ENCODE measurements around the gene STK11IP.

The STK11IP gene

GRCh38 chr2:219567791-219568361 is 29.8 kb upstream of the STK11IP start:
- Mint-ChIP-seq H3K4me3 (no peak overlapping the region), H3K9me3 (no peaks in the 10 kb centered on the region), H3K4me1 (no peaks in the 10 kb centered on the region), H3K36me3 (ENCODE audit: insufficient read depth) (peaks cover 3% of the 10 kb centered on the region), H3K27me3 (peaks cover 82% of the 10 kb centered on the region), H3K27ac (ENCODE audit: low read depth) (no peak overlapping the region)
- DNase-seq (ENCODE audit: low spot score in 2 of 2) (no peak), ATAC-seq (replicated peaks; ENCODE audit: extremely low read depth, poor library complexity, severe bottlenecking) (no peak)

- peaks cover 81% of the 10 kb centered on the region for H3K27me3 Mint-ChIP-seq
Observed at GRCh38 chr2:219569041-219569440, 28.6 kb upstream of the STK11IP start.

GRCh38 chr2:219569635-219570034 is 28.0 kb upstream of the STK11IP start:
- Mint-ChIP-seq H3K9me3 (no peaks in the 10 kb centered on the region), H3K27ac (ENCODE audit: low read depth) (no peak overlapping the region), H3K27me3 (peaks cover 77% of the 10 kb centered on the region), H3K4me1 (no peaks in the 10 kb centered on the region), H3K36me3 (ENCODE audit: insufficient read depth) (no peaks in the 10 kb centered on the region), H3K4me3 (peak overlapping the region; percentile 36)
- DNase-seq (ENCODE audit: low spot score in 2 of 2) (no peak), ATAC-seq (replicated peaks; ENCODE audit: extremely low read depth, poor library complexity, severe bottlenecking) (no peak)

More at GRCh38 chr2:219569041-219569440, 28.6 kb upstream of the STK11IP start:
- ATAC-seq (replicated peaks; ENCODE audit: extremely low read depth, poor library complexity, severe bottlenecking) (no peak), DNase-seq (ENCODE audit: low spot score in 2 of 2) (no peak)
- H3K36me3 Mint-ChIP-seq (ENCODE audit: insufficient read depth), result no peaks in the 10 kb centered on the region
- no peak overlapping the region for H3K27ac Mint-ChIP-seq (ENCODE audit: low read depth)
- H3K4me3 Mint-ChIP-seq, result no peak overlapping the region
- H3K4me1 Mint-ChIP-seq, result no peaks in the 10 kb centered on the region
- H3K9me3 Mint-ChIP-seq, result no peaks in the 10 kb centered on the region

GRCh38 chr2:219570194-219570923 is 27.3 kb upstream of the STK11IP start:
- DNase-seq (ENCODE audit: low spot score in 2 of 2), result no peak
- peak; percentile 17 for ATAC-seq (replicated peaks; ENCODE audit: extremely low read depth, poor library complexity, severe bottlenecking)
- Mint-ChIP-seq H3K27ac (ENCODE audit: low read depth) (no peak overlapping the region), H3K4me1 (no peaks in the 10 kb centered on the region), H3K4me3 (peak overlapping the region; percentile 36), H3K9me3 (no peaks in the 10 kb centered on the region), H3K27me3 (peaks cover 77% of the 10 kb centered on the region), H3K36me3 (ENCODE audit: insufficient read depth) (no peaks in the 10 kb centered on the region)

GRCh38 chr2:219570924-219571310 is 26.7 kb upstream of the STK11IP start:
- Mint-ChIP-seq H3K4me3 (peak overlapping the region; percentile 36), H3K27ac (ENCODE audit: low read depth) (no peak overlapping the region), H3K9me3 (no peaks in the 10 kb centered on the region), H3K27me3 (peaks cover 77% of the 10 kb centered on the region), H3K36me3 (ENCODE audit: insufficient read depth) (no peaks in the 10 kb centered on the region), H3K4me1 (no peaks in the 10 kb centered on the region)
- ATAC-seq (replicated peaks; ENCODE audit: extremely low read depth, poor library complexity, severe bottlenecking) (no peak), DNase-seq (ENCODE audit: low spot score in 2 of 2) (no peak)

GRCh38 chr2:219571311-219572236 is 26.1 kb upstream of the STK11IP start, which contains the start of gene OBSL1:
Gene OBSL1 (minus strand): TSS chr2:219571539. CDS start chr2:219571232, 307 bp downstream.
- Mint-ChIP-seq H3K9me3 (no peaks in the 10 kb centered on the region), H3K4me1 (no peaks in the 10 kb centered on the region), H3K27me3 (peaks cover 77% of the 10 kb centered on the region), H3K4me3 (peak within 1 kb of the TSS; percentile 36), H3K27ac (ENCODE audit: low read depth) (no peak within 1 kb of the TSS), H3K36me3 (ENCODE audit: insufficient read depth) (no peaks in the 10 kb centered on the region)
- DNase-seq (ENCODE audit: low spot score in 2 of 2) (no peak), ATAC-seq (replicated peaks; ENCODE audit: extremely low read depth, poor library complexity, severe bottlenecking) (no peak)

- ATAC-seq (replicated peaks; ENCODE audit: extremely low read depth, poor library complexity, severe bottlenecking), result no peak
- peaks cover 81% of the 10 kb centered on the region for H3K27me3 Mint-ChIP-seq
- H3K27ac Mint-ChIP-seq (ENCODE audit: low read depth), result no peak within 1 kb of the TSS
- H3K9me3 Mint-ChIP-seq, result no peaks in the 10 kb centered on the region
- no peak for DNase-seq (ENCODE audit: low spot score in 2 of 2)
- no peaks in the 10 kb centered on the region for H3K4me1 Mint-ChIP-seq
- H3K4me3 Mint-ChIP-seq, result peak within 1 kb of the TSS; percentile 36
- H3K36me3 Mint-ChIP-seq (ENCODE audit: insufficient read depth), result no peaks in the 10 kb centered on the region
Observed at GRCh38 chr2:219572237-219573001, 25.2 kb upstream of the STK11IP start, which contains the start of gene INHA. Gene INHA (plus strand): TSS chr2:219572310. CDS start chr2:219572375, 65 bp downstream.

GRCh38 chr2:219573166-219573565 is 24.5 kb upstream of the STK11IP start:
- ATAC-seq (replicated peaks; ENCODE audit: extremely low read depth, poor library complexity, severe bottlenecking) (no peak), DNase-seq (ENCODE audit: low spot score in 2 of 2) (no peak)
- Mint-ChIP-seq H3K9me3 (no peaks in the 10 kb centered on the region), H3K36me3 (ENCODE audit: insufficient read depth) (no peaks in the 10 kb centered on the region), H3K4me3 (no peak overlapping the region), H3K4me1 (no peaks in the 10 kb centered on the region), H3K27ac (ENCODE audit: low read depth) (no peak overlapping the region), H3K27me3 (peaks cover 78% of the 10 kb centered on the region)

GRCh38 chr2:219574484-219575311 is 23.0 kb upstream of the STK11IP start:
- Mint-ChIP-seq H3K27ac (ENCODE audit: low read depth) (no peak overlapping the region), H3K4me1 (no peaks in the 10 kb centered on the region), H3K4me3 (no peak overlapping the region), H3K36me3 (ENCODE audit: insufficient read depth) (no peaks in the 10 kb centered on the region), H3K27me3 (peaks cover 65% of the 10 kb centered on the region), H3K9me3 (no peaks in the 10 kb centered on the region)
- no peak for DNase-seq (ENCODE audit: low spot score in 2 of 2)
- ATAC-seq (replicated peaks; ENCODE audit: extremely low read depth, poor library complexity, severe bottlenecking), result no peak

- Mint-ChIP-seq H3K4me3 (no peak overlapping the region), H3K9me3 (no peaks in the 10 kb centered on the region), H3K27ac (ENCODE audit: low read depth) (no peak overlapping the region), H3K27me3 (peaks cover 59% of the 10 kb centered on the region), H3K36me3 (ENCODE audit: insufficient read depth) (no peaks in the 10 kb centered on the region), H3K4me1 (no peaks in the 10 kb centered on the region)
- ATAC-seq (replicated peaks; ENCODE audit: extremely low read depth, poor library complexity, severe bottlenecking) (no peak), DNase-seq (ENCODE audit: low spot score in 2 of 2) (no peak)
Observed at GRCh38 chr2:219575566-219576504, 21.8 kb upstream of the STK11IP start.
